GM10266 (cell line): ENCODE measurements around the gene SUMF1.

Source experiments
- DNase-seq: peaks from one replicate; pipeline ENCODE4 v3.0.0; 2012; ENCODE audit errors: extremely low spot score
- TF ChIP-seq, protein P1 (sequence below): IDR thresholded peaks from 2 replicates; pipeline ENCODE4 v1.5.1; 2012; ENCODE audit warnings: mild to moderate bottlenecking, low read depth; ENCODE audit not compliant: control insufficient read depth, insufficient read depth; ENCODE audit errors: missing control alignments

Gene SUMF1

GRCh38 chr3:4351872-4352271, 115.2 kb downstream of the SUMF1 start:
- no peak for DNase-seq

GRCh38 chr3:4351164-4351855, 115.8 kb downstream of the SUMF1 start:
- TF ChIP-seq, protein P1, sequence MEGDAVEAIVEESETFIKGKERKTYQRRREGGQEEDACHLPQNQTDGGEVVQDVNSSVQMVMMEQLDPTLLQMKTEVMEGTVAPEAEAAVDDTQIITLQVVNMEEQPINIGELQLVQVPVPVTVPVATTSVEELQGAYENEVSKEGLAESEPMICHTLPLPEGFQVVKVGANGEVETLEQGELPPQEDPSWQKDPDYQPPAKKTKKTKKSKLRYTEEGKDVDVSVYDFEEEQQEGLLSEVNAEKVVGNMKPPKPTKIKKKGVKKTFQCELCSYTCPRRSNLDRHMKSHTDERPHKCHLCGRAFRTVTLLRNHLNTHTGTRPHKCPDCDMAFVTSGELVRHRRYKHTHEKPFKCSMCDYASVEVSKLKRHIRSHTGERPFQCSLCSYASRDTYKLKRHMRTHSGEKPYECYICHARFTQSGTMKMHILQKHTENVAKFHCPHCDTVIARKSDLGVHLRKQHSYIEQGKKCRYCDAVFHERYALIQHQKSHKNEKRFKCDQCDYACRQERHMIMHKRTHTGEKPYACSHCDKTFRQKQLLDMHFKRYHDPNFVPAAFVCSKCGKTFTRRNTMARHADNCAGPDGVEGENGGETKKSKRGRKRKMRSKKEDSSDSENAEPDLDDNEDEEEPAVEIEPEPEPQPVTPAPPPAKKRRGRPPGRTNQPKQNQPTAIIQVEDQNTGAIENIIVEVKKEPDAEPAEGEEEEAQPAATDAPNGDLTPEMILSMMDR, result no peak
- DNase-seq, result peak; percentile 20

More at GRCh38 chr3:4351872-4352271, 115.2 kb downstream of the SUMF1 start:
- TF ChIP-seq, protein P1, result no peak

GRCh38 chr3:4350789-4351163, 116.3 kb downstream of the SUMF1 start:
- DNase-seq, result peak; percentile 55
- TF ChIP-seq, protein P1, result peak; percentile 75

DNA sequence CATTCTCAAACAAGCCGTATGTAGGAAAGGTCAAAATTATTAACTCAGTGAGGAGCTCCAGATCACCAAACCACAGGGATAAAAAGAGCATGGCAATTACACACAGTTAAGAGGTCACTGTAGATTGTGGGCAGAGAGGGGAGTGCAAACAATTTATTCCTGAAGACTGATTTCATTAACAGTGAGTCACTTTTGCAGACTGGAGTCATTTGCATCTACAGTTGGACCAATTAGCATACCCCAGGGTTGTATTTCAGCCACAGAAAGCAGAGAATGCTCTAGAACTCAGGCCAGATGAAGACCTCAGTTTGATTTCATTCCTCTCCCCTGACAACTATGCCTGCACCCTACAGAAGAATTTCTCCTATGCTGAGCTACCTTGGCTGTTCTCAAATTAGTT, 123.8 kb downstream of the SUMF1 start:
- DNase-seq, result no peak
- TF ChIP-seq, protein P1, result no peak

- TF ChIP-seq, protein P1, result no peak
Measured at GRCh38 chr3:4341336-4341675, 125.8 kb downstream of the SUMF1 start.

GRCh38 chr3:4340411-4341335, 126.4 kb downstream of the SUMF1 start:
- no peak for DNase-seq

More at GRCh38 chr3:4341336-4341675, 125.8 kb downstream of the SUMF1 start:
- DNase-seq, result no peak

More at GRCh38 chr3:4340411-4341335, 126.4 kb downstream of the SUMF1 start:
- TF ChIP-seq, protein P1, result no peak
